Stimulated activated CD4-positive, alpha-beta T cell treated with anti-CD3 and anti-CD28 coated beads, Interleukin-15, amount 100 ng/mL, for 24 hours (primary cell): Measurements from ENCODE around the gene BST1.

Experiments
- DNase-seq: peaks from one replicate; pipeline ENCODE4 v3.0.0-alpha.2; 2020

Gene BST1

DNA sequence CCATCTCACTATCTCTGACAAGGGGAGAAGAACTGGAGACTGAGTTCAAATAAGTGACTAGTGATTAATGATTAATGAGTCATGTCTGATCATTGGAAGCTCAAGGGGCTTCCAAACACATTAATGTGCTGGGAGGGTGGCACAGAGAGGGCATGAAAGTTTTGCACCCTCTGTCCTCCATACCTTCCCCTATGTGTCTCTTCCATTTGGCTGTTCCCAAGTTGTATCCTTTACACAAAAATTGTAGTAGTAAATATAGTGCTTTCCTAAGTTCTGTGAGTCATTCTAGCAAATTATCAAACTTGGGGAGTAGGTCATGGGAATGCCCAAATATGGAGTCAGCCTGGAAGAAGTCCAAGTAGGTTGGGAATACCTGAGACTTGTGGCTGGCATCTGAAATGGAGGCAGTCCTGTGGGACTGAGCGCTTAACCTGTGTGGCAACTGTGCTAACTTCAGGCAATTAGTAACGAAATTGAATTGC is 25.3 kb upstream of the BST1 start:
- no peak for DNase-seq

DNA sequence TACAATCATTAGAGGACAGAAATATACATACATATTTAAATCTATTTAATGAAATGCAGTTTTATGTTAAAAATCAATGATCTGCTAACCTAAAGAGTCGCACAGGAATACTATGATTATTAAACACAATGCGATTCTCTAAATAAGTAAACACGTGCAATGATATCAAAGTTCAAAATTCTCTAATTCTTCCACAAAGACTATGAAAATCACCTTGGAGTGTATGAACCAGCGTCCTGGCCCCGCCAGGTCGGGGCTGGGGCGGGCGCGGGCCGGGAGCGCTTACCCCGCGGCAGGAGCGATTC is 21.8 kb upstream of the BST1 start:
- DNase-seq: no peak

DNA sequence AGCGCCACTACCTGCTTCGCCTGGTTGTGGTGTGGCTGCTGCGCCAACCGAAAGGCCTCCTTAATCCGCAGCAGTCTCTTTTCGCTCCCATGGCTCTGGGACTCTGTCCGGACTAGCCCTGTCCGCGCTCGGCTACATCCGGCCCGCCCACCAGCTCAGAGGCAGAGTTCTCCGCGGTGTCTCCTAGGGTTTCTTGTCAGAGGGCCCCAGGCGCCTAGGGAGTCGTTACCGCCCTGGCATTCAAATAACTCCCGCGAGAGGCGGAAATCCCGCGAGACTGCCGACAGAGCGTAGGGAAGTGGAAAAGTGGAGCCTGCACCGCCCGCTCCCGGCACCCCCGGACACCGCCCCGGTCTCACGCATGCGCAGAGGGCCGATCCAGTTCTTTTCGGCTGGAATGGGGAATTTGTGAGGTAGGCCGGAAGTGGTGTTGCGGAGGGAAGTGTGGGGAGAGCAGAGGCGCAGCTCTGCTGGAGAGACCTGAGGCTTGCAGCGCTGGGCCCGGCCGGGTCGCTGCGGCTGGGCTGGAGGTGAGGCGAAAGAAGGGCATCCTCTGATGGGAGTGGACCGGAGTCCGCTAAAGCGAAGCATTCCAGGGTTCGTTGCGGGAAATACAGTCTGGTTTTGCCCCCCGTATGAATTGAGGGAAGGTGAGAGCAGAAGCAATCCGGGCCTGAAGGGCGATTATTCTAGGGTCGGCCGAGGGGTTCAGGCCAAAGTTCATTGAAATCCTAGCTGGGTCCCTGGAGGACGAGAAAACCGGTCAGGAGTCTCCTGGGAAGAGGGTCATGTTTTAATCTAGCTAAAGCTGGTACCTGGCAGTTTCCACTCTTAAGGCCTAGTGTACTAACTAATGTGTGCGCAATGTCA is 21.3 kb upstream of the BST1 start, which contains the start of gene FAM200B:
Gene FAM200B (plus strand): TSS at position 456 of the 870 bp plus-strand sequence. CDS start 5,151 bp downstream, outside the sequence.
- DNase-seq: peak; percentile 100

DNA sequence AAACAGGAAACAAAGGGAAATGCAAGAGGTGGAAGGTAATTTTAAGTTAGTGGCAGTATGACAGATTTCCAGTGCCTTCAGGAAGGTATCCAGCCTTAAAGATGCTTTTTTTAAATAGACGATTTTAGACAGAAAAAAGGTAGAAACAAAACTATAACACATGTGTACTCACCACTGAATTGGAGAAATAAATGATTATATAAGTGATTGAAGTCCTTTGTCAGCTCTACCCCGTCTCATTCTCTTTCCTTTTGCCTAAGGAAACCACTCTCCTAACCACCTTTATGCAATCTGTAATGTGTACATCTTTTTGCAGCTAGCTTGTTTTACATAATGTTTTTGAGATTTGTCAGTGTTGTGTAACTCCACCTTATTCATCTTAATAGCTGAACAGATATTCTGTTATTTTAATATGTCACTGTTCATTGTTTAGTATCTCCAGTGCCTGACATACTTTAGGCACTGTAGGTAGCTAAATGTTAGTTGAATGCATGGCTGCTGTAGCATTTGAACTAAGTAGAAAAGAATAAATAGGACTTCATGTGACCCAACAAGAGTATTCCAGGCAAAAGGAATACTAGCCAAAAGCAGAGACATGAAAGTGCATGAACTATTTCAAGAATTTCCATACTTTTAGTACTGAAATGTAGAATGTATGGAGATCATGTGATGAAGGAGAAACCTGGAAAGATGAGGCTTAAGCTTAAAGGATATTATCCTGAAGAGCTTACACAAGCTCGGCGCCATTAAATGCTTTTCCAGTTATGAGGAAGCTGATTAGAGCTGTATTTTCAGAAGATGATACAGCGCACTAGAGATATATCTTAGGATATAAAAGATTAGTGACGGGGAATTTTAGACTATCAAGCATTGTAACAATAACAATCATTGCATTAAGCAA is 20.4 kb upstream of the BST1 start:
- no peak for DNase-seq

DNA sequence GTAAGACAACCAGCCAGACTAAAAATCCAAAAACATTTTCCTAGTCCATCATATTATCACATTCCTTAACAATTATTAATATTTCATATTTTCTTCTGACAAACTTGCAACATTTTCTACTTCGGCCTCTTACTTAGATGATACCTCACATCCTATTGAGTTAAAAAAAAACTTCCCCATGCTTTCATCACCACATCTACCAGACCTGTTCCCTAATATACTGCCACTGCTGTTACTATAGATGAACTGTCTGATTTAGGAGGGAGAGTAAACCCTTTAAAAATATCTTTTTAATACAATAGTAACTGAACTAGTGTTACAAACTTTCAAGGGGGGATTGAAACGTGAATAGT is 19.7 kb upstream of the BST1 start:
- DNase-seq: no peak

DNA sequence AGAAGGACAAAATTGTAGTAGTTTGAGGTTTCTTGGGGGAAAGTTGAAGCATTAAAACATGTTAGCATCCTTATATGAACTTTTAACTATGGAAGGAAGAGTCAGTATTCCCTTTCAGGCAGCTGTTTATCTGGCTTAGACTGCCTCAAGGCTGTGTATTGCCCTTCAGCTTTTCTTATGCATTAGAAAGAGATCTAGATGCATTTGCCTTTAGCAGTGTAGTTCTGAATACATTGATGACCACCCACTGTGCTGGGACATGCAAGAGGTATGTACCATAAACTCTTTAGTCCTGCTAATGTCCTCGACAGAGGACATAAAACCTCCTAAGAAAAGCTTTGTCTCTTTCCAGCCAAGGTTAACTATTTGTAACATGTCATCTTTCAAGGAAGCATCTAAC is 18.4 kb upstream of the BST1 start:
- DNase-seq: no peak

DNA sequence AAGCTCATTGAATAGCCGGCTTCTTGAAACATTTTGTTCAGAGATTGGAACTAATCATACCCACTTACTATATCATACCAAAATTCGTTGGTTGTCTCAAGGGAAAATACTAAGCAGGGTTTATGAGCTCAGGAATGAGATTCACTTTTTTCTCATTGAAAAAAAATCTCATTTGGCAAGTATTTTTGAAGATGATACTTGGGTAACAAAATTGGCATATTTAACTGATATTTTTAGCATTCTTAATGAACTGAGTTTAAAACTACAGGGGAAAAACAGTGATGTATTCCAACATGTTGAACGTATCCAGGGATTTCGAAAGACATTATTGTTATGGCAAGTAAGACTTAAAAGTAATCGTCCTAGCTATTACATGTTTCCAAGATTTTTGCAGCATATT is 14.8 kb upstream of the BST1 start:
- no peak for DNase-seq

DNA sequence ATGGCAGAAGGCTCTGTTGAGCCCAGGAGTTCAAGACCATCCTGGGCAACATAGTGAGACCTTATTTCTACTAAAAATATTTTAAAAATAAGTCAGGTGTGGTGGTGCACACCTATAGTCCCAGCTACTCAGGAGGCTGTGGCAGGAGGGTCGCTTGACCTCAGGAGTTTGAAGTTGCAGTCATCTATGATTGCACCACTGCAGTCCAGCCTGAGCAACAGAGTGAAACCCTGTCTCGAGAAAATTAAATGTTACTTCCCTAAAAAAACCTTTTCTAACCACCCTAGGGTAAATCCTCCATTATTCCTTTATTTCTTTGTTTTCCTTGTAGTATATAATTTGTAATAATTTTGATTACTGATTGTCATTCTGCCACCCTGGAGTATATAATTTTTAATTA is 13.3 kb upstream of the BST1 start:
- DNase-seq: no peak

DNA sequence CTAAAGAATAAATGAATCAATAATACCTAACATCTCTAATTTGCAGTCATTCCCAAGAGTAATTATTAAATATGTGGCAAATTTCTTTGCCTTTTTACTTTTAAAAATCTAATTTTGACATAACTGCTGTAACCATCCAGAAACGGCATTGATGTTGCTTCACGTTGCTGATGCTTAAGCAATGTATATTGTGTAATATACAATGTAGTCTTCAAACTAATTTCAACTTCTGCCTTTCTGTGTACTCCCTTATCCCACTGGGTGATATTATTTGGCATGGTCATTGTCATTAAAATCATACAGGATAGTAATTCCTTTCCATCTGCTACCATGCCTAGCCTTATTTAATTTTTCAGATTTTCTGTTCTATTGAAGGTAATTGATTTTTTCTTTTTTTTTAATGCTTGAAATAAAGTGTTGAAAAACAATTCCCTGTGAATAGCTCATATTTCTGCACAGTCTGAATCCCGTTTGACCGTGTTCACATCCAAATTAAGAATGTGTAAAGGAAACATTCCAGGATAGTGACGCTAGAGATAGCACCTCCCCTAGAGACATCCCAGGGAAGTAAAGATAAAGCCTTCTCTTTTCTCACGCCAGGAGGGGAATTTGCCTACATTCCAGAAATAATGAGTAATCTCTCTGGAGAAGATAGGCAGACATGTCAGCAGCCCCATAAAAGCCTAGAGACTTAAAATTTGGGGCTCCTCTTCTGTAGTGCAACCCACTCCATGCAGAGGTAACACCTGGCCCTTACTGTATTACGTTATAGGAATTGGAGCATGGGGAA is 12.7 kb upstream of the BST1 start:
- no peak for DNase-seq

DNA sequence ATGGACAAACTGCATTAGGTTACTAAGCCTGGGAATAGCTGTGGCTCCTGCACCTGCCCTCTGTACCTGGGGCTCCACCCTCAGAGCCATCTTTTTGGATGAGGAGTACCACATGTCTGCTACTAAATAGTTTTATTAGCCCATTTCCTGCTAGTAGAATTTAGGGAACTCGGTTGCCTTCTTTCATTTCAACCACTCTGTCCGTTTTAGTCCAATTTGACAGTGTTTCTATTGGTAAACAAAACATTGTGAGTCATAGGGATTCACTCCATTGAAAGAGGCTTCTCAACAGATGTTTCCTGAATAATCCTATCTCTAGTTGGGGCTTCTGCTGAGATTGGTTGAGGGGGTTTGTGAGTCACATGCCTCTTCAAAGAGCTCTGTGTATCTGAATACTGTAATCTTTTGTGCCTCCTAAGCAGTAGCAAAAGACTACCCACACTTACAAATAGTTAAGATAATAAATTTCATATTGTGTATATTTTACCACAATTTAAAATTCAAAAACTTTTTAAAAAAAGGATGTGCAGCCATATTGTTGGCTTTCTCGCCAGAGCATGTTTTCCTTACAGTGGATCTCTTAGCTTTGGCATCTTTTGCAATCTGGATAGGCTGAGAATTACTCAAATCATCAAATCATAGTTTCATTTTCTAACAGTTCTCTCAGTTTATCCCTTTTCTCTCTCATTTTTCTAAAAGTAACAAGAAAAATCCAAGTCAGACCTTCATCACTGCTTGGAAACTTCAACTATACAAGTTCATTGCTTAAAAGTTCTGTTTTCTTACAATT is 11.3 kb upstream of the BST1 start:
- DNase-seq: no peak

DNA sequence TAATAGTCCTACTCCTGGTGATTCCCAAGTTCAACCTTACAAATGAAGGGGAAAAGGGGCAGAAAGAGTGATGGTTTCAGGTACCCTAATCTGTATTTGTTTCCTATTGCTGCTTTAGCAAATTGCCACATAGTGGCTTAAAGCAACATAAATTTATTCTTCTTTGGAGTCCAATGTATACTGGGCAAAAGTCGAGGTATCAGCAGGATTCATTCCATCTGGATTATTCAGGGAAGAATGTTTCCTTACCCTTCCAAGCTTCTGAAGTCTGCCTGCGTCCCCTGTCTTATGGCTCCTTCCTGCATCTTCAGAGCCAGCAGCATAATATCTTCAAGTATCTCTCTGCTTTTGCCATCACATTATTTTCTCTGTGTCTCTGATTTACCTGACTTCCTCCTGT is 10.3 kb upstream of the BST1 start:
- no peak for DNase-seq

DNA sequence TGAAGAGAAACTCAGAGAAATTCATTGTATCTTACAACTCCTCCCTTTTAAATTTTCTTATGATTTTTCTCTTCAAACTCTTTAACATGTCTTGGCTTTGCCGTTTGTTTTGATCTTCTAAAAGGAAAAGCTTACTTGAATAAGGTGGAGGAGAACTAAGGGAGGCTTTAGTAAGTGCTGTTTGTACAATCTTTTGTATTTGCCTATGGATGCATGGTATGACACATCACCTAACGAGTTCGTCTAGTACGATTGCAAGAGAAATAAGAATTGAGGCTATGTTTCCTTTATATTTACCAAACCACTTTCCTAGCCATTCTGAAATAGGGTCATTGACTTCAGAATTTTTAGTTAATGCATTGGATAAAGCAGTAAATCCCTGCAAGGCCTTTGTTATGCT is 8.4 kb upstream of the BST1 start:
- DNase-seq: no peak

DNA sequence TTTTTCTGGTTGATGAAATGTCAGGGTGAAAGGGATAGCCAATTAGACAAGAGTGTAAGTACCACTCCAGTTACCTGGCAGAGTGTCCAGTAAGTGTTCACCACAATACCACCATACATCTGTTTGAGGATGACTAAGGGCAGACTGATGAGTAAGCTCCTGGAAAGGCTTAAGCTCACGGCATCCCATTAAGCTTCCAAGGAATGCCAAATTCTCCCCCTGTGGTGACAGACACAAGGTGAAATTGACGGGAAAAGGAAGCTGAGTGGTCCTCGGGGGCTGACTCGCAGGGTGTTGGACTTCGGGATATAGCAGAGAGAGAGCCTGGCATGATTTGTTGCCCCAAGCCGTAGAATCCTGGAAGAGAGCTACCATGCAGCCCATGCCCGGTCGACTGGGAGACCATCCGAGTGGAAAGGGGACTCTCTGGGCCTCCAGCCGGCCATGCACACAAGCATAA is 7.6 kb upstream of the BST1 start:
- no peak for DNase-seq

DNA sequence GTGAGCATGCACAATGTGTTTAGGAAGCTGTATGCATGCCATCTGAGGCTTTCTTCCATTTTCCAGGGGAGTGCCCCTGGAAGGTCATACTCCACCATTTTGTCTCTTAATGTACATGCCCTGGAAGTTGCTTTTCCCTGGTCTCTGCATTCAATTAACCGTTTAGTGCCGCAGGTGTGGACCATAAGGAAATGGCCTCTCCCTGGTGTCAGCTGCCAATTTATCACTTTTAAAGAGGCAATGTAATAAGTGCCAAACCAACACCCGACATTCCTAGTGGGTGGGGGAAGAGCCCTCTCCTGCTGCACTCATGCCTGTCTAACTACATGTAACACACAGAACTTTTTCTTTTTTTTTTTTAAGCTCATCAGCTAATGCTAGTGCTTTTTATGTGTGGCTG is 7.1 kb upstream of the BST1 start:
- no peak for DNase-seq

DNA sequence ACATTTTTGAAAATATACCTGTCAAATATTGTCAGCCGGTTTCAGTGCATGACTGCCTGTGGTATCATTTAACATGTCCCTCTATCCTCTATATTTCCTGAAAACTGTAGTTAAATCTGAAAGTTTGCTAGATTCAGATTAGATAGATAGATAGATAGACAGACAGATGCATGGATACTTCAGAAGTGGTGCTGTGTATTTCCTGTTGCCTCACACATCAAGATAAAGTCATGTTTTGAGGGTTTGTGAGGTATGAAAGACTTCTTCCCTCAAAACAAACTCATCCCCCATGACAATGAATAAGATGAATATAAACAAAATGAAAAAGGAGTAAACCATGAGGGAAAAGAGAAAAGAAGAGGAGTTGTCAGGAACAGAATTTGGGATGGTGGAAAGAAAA is 6.0 kb upstream of the BST1 start:
- no peak for DNase-seq

DNA sequence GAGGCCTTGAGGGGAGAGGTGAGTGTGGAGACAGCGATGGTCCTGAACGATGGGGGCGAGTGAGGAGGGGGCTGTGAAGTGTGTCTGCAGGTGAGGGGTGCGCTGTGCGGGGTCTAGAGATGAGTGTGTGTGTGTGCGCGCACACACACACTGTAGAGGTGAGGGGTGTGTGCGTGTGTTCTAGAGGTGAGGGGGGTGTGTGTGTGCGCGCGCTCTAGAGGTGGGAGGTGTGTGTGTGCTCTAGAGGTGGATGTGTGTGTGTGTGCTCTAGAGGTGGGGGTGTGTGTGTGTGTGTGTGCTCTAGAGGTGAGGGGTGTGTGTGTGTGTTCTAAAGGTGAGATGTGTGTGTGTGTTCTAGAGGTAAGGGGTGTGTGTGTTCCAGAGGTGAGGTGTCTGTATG is 574 bp downstream of the BST1 start:
- no peak for DNase-seq

DNA sequence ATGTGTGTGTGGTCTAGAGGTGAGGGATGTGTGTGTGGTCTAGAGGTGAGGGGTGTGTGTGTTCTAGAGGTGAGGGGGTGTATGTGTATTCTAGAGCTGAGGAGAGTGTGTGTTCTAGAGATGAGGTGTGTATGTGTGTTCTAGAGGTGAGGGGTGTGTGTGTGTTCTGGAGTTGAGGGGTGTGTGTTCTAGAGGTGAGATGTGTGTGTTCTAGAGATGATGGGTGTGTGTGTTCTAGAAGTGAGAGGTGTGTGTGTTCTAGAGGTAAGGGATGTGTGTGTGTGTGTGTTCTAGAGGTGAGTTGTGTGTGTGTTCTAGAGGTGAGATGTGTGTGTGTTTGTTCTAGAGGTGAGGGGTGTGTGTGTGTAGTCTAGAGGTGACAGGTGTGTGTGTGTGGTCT is 1.3 kb downstream of the BST1 start:
- DNase-seq: no peak

DNA sequence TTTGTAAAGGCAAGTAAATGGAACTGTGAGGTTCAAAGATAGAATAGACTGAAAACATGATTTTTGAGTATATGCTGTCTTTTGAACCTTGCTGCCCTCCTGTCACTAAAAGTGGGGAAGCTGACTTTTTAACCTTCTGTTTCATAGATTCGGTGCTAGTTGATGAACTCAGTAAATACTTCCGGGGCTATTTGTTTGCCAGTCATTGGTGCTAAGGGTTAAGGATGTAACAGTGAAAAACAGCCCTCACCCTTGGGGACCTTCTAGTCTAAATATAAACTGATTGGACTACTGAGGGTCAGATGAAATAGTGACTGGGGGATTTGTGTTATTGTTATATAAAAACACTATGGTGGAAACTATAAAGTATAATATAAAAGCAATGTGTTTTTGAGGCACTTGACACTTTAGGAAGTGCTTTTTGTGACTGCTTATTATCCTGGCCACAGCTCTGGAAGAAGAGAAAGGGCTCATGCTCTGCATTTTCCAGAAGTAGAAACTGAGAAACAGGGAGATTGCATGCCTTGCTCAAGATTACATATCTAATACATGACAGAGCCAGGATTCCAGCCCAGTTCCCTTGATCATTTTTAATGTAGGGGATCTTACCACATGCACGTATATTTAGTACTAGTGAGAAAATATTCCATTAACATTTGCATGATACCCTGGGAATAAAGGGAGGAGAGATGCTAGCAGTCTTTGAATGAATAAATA is 3.9 kb downstream of the BST1 start:
- no peak for DNase-seq

DNA sequence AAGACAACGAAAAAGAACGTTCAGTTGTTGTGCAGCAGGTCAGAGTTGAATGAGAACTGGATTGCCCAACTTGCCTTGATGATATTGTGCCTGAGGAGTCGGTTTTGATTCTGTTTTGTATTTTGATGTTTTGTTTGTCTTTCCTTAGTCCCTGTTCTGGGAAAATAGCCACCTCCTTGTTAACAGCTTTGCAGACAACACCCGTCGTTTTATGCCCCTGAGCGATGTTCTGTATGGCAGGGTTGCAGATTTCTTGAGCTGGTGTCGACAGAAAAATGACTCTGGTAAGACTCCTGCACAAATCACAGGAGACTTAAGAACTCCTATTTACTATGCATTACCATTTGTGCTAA is 4.5 kb downstream of the BST1 start:
- DNase-seq: no peak

DNA sequence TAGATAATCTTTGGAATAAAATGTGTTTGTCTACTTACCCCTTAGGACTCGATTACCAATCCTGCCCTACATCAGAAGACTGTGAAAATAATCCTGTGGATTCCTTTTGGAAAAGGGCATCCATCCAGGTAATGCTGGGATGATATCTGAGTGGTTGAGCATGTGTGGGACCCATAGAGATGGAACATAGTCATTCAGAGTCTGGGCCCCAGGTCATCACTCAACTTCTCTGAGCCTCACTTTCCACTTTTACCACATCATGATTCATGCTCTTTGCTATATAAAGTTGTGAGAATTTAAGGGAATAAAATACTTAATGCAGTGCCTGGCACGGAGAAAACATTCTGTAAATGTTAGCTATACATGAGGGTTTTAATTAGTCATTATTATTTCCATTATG is 8.9 kb downstream of the BST1 start:
- DNase-seq: no peak

DNA sequence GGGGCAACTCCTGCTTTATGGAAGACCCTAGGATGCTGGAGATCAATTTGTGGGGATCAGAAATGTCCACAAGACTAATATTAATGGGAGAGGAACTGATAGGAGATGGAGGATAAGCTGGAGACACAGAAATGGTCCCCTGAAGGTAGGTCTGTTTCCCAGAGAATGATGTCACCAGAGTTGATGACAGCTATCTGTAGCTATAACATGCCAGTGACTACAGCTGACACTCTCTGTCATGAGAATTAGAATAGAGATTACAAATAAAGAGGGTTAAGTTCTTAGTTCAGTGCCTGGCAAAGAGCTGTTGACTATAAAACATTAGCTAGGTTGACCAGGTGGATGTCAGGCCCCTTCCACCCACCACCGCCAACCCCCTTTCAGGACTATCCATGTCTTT is 9.3 kb downstream of the BST1 start:
- no peak for DNase-seq

DNA sequence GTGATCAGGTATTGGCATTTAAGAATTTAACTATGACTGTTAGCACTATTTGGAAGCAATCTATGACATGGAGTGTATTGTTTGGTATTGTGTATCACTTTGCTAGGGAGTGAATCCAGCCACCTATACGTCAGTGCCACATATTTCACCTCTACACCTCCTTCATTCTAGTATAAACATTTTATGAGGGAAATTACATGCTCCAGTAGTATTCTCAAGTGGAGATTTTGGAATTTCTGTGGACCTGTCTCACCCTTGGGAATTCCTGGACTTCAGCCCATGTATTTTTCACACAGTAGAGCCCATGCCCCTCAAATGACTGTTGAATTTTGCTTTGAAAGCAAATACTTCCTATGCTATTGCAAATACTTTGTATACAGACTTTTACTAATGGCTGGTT is 11.3 kb downstream of the BST1 start:
- DNase-seq: no peak
